GM18861 (cell line): ENCODE data around the gene C11orf58.

Experiments
- ATAC-seq: cut with Tn5 transposase; IDR thresholded peaks from one replicate; pipeline ENCODE4 v1.9.1; 2021; ENCODE audit not compliant: unreplicated experiment

Gene C11orf58

DNA sequence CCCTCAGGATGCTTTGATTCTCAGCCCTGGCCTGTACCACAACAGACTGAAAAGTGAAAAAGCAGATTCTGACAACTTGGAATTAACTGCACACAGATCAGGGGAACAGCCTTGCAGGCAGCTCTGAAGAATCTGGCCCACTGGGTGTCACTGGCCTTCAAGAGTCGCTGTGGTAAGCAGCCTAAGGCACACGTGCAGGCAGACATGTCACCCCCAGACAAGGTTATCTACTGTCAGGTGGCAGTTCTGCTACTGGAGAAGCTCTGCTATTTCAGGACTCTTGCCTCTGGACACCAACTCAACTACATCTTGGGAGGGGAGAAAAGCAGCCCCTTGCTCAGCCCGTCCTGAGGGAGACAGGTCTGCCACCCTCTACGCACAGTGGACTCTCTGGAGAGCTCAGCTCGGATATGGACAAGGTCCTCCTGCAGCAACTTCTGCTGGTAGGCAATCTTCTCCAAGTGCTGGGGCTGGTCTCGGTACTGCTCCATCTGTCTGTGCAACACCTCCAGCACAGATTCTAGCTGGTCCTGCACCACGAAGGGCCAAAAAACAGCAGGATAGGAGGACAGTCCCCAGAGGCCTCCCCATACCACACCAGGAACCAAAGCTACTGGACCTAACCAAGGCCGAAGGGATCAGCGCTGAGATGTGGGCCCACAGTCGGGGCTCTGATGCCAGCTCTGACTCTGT is 63.0 kb downstream of the C11orf58 start:
- no peak for ATAC-seq

DNA sequence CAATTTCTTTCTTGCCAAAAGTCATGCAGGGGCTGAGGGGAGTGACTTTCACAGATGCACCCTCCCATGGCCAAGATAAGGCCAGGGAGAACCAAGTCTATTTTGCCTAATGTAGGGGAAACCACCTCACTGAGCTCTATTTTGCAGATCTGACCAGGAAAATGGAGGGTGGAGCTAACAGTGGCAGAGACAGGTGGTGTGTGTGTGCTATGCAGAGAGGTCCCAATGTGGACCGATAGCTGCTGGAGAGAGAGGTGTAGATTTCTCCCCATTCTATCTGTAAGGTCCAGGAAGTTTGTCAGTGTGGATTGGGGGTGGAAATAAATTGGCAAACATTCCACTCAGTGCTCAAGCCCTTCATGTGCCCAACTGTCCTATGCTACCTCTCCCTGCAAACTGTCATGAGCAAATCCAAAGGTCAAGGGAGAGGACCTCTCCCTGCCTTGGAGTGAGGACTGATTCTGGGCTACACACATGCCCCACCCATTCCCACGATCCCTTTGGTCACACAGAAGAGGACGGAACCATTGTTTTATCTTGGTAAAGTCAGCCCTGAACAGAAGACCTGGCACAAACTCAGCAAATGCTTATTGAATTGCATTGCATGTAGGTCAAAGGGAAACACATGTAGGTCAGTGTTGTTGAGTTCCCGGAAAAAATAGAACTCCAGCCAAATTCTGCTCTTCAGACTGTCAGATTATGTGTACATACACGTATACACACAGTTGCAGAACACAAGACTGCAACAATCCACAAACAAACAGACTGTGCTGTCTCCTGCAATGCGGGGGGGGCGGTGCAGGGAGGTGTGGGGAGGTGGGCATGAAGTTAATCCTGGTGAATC is 65.9 kb downstream of the C11orf58 start:
- no peak for ATAC-seq

DNA sequence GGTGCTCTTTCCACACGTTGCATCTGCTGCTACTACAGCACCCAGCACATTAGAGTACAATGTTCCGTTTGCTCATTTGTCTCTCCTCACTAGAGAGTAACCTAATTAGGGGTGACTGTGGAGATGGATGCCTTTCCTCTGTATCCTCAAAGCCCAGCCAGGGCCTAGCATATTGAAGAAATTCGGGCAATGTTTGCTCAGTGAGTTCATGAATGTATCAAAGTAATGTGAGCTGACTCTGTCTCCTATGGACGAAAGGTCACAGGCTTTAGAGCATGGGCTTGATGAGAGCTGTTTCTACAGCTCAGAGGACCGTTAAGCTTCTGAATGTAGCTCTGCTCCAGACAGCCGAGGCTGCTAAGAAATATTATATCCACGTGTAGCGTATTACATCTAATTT is 67.5 kb downstream of the C11orf58 start:
- no peak for ATAC-seq

- ATAC-seq, result no peak
Observed at GRCh38 chr11:16806791-16807190, 68.3 kb downstream of the C11orf58 start.

DNA sequence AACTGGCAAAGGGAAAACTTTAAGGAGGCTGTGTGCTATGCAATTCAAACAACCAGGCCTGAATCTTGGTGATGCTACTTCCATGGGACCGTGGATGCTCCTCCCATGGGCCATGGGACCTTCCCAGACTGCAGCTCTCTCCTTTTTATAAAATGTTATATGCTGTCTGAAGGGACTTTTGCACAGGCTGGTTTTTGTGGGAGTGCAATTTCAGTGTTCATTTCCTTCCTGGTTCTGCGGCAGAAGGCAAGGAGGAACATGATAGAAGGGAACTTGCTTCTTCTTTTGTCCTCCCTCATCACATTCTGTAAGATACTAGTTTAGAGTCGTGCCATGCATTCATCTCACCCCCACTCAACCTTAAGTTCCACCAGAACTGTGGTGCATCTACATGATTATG is 68.9 kb downstream of the C11orf58 start:
- ATAC-seq, result no peak
